ENCODE data around the gene GADL1.
A peak's percentile ranks its signal among the peaks of the same experiment; 100 is the strongest.

Gene GADL1

DNA sequence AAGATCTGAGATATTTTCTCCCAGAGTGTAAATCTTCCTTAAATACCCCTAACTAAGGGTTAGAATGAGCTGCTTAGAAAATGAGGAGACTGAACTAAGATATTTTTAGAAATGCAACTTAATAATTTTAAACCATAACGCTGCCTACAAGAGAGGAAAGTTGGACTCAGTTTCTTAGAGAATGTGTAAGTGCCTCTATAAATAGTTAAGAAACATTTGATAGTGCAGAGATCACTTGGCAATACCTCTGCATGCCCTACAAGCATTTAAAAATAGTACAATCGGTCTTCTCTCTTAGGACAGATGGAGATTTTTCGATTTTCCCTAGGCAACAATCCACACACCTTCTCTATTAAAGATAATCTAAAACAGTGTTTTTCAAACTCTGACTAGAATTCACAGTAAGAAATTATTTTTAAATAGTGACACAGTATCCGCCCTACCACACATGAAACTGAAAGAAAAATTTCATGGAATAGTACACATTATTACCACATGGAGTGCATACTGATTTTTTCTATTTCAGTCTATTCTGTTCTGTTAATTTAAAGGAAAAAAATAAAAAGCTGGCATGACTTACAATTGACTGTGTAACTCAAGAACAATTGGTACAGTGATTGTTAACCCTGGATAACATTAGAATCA lies 83.2 kb downstream of the GADL1 start:
- no peak for DNase-seq (ENCODE audit: low spot score)

DNA sequence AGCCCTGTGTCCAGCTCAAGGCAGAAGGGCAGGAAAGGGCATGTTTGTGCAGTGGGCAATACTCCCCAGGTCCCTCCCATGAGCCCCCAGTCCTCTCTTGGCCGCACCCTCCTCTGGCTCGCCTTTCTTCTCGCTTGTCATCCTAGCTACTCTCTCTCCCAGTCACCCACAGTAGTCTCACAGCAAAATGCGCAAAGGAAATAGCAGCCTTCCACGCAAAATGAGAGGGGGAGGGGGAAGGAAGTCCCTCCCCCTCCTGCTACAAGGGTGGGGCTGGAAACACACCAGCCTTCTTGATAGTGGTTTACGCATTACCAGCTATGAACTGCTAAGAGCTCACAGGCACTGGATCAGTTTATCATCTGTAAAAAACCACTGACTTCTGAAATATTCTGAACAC lies 83.8 kb downstream of the GADL1 start:
- no peak for DNase-seq (ENCODE audit: low spot score)

- no peak for DNase-seq (ENCODE audit: low spot score)
Observed at GRCh38 chr3:30805695-30806094, 88.8 kb downstream of the GADL1 start.

DNA sequence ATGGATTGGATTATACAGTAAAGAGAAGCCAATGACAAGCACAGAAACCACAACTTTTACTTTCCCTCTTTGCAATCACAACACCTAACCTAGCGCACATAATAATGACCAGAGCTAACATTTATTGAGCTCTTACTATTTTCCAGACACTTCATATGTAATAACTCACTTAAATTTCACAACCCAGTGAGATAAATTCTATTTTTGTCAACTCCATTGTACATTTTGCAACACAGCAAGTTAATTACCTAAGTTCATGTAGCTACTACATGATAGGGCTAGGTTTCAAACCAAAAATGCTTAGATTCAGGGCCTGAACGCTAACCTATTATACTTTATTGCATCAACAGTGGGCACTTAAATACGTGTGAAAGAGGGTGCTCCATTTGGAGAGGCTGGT lies 89.5 kb downstream of the GADL1 start:
- no peak for DNase-seq (ENCODE audit: low spot score)

DNA sequence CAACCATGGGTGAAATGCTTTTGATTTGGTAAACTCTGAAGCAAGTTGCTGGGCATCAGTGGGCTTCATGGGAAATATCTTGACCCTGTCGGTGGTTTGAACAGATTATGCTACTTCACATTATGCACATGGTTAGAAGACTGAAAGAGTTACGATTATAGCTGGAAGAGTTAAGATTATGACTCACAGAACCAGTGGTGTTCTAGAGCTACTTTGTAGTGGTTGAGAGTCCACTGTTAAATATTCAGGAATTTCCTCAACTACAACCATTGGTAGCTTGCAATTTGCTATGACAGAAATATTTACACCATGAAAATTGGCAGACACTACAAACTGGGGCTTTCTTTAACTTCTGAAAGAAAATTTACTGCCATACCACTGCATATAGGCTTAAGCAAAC lies 99.3 kb downstream of the GADL1 start:
- DNase-seq (ENCODE audit: low spot score): no peak

GRCh38 chr3:30793740-30794139 lies 100.7 kb downstream of the GADL1 start:
- DNase-seq (ENCODE audit: low spot score): no peak

- DNase-seq (ENCODE audit: low spot score): no peak
Observed at GRCh38 chr3:30790150-30790549, 104.3 kb downstream of the GADL1 start.

DNA sequence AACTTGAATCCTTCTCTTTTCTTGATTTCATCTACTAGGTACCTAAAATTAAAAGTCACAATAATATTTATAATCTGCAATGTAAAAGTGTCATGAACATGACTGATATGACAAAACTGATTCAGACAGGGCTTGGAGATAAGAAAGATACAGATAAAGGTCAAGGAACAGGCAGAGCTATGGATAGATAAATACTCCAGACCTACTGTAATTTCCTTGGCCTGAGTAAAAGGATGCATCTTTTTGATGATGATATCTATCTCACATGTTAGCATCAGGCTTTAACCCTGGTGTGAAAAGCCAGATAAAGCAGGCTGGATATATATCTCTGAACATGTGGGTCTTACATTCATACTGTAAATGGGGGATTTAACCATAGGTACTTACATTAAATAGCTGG lies 108.1 kb downstream of the GADL1 start:
- DNase-seq (ENCODE audit: low spot score): no peak

DNA sequence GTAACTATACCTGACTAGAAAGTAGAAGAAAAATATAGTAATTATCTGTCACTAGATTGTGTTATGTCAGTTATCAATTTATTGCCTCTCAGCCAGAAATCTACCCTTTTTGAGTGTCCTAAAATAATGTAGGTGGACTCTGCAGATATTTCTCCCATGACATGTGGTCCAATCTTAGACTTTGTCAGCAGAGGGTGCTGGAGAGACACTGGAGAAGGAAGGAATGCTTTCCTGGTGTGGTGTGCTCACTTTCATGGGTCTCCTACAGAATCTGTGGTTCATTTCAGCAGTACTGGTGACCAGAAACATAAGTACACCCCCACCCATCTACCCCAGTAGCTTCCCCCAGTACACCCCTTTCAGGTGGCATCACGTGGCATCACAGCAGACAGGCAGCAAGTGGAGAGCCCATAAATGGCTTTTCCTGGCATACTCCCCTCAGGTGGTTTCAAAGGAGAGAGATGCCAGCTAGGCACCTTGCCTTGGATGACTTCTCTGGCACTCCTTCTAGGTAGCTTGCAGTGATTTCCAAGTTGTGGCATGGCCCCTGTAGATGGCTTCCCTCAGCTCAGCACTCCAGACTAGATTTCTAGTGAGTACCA lies 114.7 kb downstream of the GADL1 start:
- no peak for DNase-seq (ENCODE audit: low spot score)

DNA sequence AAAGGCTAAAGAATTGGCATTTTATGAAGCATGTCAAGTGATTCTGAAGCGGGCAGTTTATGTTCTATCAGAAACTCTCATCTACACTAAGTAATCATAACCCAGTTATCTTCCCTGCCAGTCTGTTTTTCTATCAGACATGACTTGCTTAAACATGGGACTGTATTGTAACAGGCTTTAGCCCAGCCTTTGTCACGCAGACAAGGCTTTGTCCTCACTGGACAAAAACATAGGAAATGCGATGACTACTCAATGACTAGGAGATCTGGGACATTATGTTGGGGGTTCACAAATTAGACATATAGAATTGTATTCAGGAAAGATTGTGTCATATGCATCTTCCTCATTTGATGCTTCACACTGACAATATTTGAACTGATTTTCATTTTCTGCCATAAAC lies 115.5 kb downstream of the GADL1 start:
- no peak for DNase-seq (ENCODE audit: low spot score)

DNA sequence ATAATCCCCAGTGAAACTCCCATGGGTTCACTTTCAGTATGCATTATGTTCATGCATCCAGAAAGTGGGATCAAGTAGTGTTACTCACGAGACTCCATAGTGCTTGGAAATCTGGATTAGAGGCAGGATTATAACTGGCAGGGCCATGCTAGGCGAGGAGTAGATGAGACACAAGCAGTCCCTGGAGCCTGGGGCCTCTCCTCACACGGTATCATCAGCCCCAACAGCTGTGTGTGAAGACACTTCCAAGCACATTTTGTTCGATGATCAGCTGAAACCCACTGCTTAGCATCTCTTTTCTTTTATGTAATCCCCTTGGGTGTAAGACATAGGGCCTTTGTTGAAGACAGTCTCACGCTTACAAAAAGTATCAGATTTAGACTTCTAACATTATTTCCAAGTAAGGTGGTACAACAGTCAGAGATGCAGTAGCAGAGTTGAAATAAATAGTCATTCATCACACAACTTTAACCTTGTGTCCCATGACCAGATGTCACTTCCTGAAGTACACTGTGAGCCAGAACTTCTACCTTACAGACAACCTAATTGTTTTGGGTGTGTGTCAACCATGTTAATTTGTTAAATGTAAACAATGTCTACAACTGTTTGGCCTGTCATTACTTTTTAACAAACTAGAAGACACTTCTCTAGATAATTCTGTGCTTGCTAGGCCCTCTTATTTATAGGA lies 116.9 kb downstream of the GADL1 start:
- no peak for DNase-seq (ENCODE audit: low spot score)

DNA sequence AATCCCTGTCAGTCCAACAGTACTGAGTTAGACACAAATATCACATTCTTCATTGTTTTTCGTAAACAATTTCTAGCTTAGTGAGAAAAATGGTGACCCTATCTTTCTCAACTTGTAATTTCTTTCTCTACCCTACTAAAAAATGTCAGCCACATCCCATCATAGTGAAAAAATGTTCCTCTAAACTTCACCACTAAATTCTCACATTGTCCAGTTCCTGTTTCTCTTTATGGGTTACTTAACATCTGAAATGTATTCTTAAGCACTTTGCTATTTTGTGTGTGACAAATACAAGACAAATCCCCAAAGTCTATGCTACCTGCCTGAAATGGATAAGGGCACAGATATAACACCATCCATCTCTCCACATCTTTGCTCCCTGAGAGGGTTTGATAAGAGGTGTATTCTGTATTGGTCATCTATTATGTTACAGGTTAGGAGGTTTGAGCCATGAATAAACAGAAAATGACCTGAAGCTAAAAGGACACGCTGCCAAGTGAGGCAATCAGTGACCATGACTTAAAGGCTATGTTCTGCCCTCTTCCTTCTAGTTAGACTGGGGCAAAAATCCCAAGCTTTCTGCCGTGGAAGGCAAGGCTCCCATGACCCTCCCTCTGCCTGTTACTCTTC lies 118.2 kb downstream of the GADL1 start:
- DNase-seq (ENCODE audit: low spot score): no peak

- no peak for DNase-seq (ENCODE audit: low spot score)
Observed at GRCh38 chr3:30775040-30775439, 119.4 kb downstream of the GADL1 start.

DNA sequence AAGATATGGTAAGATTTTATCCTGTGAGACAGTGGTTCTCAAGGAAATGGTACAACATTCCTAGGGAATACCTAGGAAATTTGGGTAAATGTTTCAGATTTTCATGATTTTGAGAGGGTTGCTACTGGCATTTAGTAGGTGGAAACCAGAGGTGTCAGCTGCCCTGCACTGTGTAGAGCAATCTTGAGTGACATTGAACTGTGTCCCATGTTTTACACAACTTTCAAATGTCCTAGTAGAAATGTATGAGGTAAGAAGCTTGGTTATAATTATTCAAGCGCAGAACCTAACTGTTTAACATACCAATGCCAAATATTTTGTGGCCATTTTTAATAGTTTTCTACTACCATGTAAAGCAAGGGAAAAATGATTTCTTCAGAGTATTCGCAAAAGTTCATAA lies 120.4 kb downstream of the GADL1 start:
- no peak for DNase-seq (ENCODE audit: low spot score)

- peak; percentile 28 for DNase-seq (ENCODE audit: low spot score)
Observed at GRCh38 chr3:30770387-30770786, 124.1 kb downstream of the GADL1 start.

DNA sequence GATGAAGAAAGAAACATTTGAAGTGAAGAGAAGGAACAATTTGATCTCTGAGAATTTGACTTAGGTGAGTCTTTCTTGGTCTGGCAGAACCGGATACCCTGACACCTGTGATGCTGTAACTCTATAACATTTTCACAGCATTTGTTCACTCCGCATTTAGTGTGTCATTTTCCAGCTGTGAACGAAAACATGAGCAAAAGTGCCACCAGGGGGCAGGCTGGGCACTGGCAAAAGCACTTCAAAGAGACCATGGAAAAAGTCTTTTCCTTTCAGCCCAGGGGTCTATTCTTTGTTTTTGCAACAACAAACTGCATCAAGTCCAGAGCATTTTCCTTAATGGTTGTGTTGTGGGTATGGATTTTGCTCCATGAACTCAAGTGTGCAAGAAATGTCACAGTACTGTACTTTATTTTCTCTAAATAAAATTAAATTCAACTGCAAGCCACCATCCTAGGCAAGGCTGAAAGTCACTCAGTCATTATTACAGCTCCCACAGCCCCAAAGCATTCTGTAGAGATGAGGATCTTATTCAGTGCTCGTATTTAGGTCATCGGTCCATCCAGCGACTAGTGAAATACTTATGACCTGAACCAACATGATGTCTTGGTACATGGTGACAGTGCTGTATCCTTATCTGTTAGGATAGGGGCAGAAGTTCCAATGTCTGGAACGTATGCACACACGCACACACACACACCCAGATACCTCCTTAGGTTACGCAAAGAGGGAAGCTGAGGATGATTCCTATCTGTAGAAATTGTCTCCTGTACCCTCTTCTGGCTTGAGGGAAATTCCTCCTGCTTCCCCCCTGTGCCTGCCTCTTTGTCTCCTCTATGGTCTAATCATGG lies 125.5 kb downstream of the GADL1 start:
- peak; percentile 37 for DNase-seq (ENCODE audit: low spot score)

DNA sequence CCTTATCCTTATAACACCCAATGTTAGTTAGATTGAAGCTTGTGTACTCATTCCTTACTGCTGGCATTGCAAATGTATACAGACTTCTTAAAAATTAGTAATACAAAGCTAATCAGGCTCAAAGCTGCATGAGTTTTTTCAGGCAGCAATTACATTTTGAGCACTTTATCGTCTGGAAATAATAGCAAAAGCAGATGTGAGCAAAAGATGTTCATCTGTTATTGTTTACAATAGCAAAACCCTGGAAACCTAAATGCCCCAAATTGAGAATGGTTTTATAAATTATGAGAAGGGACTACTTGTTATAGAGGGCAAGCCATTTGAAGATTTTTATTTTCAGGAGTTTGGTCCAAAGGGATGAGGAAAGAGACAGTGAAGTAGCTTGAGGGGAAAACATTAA lies 126.4 kb downstream of the GADL1 start:
- no peak for DNase-seq (ENCODE audit: low spot score)

DNA sequence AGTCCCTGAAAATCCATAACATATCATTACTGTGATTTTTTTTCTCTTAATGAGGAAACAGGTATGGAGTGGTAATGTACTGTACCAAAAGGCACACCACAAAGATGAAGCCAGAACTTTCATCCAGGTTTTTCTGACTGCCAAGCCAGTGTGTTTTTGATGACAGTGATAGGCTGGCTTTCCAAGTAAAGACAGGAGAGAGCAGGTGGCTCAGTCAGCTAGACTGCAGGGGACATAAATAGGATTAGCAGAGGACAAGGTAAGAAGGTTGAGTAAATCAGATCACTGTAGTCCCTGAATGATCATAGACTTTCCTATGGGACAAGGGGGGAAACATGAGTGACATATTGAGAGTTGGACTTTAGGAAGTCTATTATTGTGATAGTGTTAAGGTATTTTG lies 127.9 kb downstream of the GADL1 start:
- DNase-seq (ENCODE audit: low spot score): no peak

GRCh38 chr3:30764891-30765290 lies 129.6 kb downstream of the GADL1 start:
- DNase-seq (ENCODE audit: low spot score): no peak

DNA sequence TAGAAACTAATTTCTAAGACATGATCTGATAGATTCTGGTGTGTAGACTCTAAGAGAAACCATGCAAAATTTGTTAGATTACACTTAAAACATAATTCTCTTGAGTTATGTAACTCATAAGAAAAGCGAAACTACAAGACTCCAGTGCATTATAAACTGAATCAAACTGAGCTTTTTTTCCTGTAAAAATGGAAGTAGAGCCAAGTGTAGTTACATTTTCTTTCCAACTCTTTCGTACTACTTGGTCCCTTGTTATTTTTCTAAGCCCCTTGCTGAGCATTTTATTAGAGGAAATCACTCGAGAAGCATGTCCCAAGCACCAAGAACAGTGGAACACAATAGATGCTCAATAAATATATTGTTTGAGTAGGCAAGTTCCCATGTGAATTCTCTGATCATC lies 130.2 kb downstream of the GADL1 start:
- no peak for DNase-seq (ENCODE audit: low spot score)

GRCh38 chr3:30761374-30761773 lies 133.1 kb downstream of the GADL1 start:
- no peak for DNase-seq (ENCODE audit: low spot score)

DNA sequence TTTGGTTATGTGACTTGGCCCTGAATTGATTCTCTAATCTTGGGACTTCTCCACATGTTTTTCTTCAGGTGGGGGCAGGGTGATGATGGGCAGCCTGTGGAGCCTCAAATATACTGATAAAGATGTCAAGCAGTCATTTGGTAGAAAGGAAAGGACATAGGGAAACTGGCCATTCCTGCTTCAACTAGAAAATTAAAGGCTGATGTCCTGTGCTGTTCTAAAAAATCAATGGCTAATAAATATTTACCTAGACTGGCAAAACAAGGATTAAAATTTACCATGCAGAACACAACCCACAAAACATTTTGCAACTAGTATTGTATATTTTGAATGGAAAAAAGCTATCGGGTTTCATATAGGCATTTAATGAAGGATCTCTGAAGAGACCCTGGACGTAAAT lies 133.7 kb downstream of the GADL1 start:
- DNase-seq (ENCODE audit: low spot score): no peak
